Activated naive CD4-positive, alpha-beta T cell treated with anti-CD3 and anti-CD28 coated beads, Interleukin-2, amount 10 ng/mL, durations not matched to agents 7 days and 5 days (primary cell): ENCODE measurements around the gene UXS1.

ENCODE experiments used
- CTCF ChIA-PET: fragments of 350-600 bp; sonication (Branson Sonifier 250); formaldehyde crosslinking; loops from one replicate; lab custom pipeline; 2021; ENCODE audit warnings: antibody characterized with exemption; lab: Charles Lee
- DNase-seq: peaks from one replicate; pipeline ENCODE4 v3.0.0-alpha.2; 2020
- H3K27ac Mint-ChIP-seq: one replicate; pipeline ENCODE4 v1.8.0; 2021; ENCODE audit warnings: mild to moderate bottlenecking, moderate library complexity, mixed read lengths
- H3K27me3 Mint-ChIP-seq: one replicate; pipeline ENCODE4 v1.8.0; 2021; ENCODE audit warnings: mild to moderate bottlenecking, mixed read lengths
- H3K36me3 Mint-ChIP-seq: one replicate; pipeline ENCODE4 v1.8.0; 2021; ENCODE audit warnings: mixed read lengths
- H3K4me1 Mint-ChIP-seq: one replicate; pipeline ENCODE4 v1.8.0; 2021; ENCODE audit warnings: mixed read lengths
- H3K4me3 Mint-ChIP-seq: one replicate; pipeline ENCODE4 v1.8.0; 2021; ENCODE audit warnings: mild to moderate bottlenecking, moderate library complexity, mixed read lengths
- H3K9me3 Mint-ChIP-seq: one replicate; pipeline ENCODE4 v1.8.0; 2021; ENCODE audit warnings: mixed read lengths

Gene UXS1

DNA sequence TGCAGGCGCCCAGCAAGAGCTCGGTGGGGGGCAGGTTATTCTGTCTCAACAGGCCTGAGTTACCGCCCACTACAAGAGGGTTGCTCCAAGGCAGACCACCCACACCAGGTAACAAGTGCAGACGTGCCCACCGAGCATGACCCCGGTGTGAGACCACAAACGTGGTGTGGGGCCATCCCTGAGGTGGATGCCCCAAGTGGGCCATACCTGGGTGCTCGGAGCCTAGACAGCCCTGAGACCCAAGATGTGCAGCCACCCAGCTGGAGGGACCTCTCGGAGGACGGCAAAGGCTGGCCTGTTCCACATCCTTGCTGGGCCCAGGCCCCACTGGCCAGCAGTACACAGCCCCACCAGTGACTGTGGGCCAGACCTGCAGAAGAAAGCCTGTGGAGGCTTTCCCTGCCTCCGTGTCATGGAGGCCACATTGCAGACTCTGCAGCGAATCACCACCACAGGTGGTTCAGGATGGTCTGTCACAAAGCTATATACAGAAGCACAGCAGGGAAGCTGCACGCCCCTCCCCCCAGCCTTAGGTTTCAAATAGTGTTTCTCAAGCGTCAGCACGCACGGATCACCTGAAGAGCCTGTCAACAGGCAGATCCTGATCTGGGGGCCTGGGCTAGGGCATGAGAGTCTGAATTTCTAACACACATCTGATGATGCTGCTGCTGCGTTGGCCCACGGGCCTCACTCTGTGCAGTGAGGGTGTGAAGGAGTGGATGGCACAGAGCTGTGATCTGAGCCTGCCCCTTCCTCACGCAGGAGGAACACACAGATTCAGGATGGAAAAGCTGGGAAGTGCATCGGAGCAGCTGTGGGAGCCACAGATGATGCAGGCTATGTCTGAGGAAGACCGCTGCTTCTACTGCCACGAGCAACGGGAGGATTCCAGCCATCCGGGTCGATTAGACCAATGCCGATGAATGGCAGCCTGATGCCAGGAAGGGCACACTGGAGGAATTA lies 96.8 kb downstream of the UXS1 start:
- Mint-ChIP-seq H3K9me3 (peaks cover 1% of the 10 kb centered on the region), H3K4me3 (no peak overlapping the region), H3K27ac (peak overlapping the region; percentile 94), H3K27me3 (no peaks in the 10 kb centered on the region), H3K4me1 (peaks cover 66% of the 10 kb centered on the region), H3K36me3 (peaks cover 74% of the 10 kb centered on the region)
- CTCF ChIA-PET, result interaction anchor here (0.7 to 1.5 kb wide), 8 partner anchors 12 to 540 kb away, joined by 3 to 7 read pairs (median 4); no protein-coding TSS in a partner anchor
- no peak for DNase-seq

DNA sequence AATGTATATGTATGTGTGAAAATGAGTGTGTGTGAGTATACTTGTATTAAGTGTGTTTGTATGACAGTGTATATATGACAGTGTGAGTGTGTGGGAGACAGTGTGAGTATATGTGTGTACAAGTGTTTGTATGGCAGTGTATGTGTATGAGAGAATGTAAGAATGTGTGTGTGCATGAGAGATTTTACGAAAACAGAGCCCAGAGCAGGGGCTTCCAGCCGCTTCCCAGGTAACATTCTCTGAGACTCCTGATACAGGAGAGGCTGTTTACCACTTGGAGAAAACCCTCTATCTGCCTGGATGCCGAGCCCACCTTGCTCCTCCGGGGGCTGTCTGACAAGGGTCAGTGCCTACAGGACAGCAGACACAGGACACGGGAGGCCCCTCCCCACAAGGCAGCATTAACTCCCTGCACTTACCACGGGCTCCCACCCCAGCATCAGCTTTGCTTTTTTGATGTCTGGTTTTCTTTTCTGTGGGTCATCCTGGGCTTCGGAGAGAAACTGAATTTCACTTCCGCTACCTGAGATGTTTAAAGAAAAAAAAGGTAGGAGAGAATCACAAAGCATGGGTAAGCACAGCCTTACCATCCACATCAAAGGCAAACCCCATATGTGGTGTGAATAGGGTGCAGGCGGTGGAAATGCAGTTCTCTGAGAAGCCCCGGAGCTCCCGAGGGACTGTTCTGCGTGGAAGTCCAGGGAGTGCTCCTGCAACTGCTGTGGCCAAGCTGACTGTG lies 97.6 kb downstream of the UXS1 start:
- H3K9me3 Mint-ChIP-seq, result peaks cover 1% of the 10 kb centered on the region
- H3K27me3 Mint-ChIP-seq, result no peaks in the 10 kb centered on the region
- peaks cover 75% of the 10 kb centered on the region for H3K4me1 Mint-ChIP-seq
- H3K4me3 Mint-ChIP-seq, result peak overlapping the region; percentile 75
- peak; percentile 63 for DNase-seq
- CTCF ChIA-PET, result interaction anchor here (0.7 to 1.0 kb wide), 4 partner anchors 12 to 539 kb away, joined by 3 to 4 read pairs (median 4); no protein-coding TSS in a partner anchor
- H3K27ac Mint-ChIP-seq, result peak overlapping the region; percentile 94
- peaks cover 74% of the 10 kb centered on the region for H3K36me3 Mint-ChIP-seq

DNA sequence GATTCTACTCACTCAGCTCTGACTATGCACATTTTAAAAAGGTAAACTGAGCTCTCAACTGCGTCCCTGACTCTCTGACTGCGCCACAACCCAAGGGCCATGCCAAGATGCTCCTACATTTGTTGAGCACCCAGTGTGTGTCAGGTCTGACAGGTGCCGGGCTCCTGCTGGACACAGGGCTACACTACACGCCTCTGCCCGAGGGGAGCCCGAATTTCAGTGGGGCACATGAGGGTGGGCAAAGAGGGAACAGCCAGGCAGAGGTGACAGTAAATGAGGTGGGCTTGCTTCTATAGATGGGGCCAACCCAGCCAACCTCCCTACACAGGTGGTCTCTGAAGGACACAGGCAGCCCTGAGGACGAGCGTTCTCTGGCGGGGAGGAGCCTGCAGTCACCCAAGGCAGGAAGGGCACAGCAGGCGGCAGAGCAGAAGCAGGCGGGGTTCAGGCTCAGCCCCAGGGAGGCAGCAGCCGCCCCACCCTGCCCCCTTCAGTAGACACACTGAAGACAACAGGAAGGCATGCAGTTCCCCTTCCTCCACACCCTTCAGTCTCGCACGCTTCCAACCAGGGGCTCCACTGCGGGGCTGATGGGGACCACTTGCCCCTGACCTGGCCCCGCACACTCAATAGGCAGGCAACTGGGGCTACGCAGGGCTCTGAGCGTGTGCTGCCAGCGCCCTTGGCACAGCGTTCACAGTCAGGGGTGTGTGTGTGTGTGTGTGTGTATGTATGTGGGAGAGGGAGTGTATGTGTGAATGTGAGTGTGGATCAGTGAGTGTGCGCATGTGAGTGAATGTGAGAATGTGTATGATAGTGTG lies 98.4 kb downstream of the UXS1 start:
- peaks cover 74% of the 10 kb centered on the region for H3K36me3 Mint-ChIP-seq

DNA sequence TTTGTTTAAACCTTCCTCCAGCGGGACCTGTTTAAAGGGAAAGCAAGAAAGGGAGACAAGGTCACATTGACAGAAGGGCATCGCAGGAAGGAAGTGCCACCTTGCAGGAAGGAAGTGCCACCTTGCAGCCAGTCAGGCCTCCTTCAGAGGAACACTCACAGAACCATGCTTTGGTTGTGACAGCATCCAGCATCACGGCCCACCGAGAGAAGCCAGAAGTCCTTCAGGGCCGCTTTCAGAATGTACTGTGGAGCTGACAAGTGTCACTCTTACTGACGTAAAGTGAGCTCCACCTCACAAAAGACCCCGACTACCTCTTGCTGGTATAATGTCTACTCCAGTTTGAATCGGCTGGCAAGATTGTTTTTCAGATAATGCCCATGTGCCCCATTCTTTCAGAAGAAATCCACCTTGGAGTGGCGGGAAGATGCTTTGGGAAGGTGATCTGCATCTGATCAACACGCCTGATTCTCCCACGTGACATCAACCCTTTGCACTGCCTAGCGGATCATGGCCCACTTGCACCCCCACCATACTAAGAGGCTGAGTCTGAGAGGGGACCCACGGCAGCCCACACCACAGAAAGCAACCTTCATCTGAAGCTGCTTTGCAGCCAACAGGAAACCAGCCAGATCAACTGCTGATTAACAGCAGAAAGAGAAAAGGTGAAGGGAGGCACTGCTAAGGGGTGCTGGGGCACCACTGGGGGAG lies 99.8 kb downstream of the UXS1 start:
- Mint-ChIP-seq H3K9me3 (peaks cover 4% of the 10 kb centered on the region), H3K27ac (peak overlapping the region; percentile 94), H3K36me3 (peaks cover 76% of the 10 kb centered on the region), H3K27me3 (no peaks in the 10 kb centered on the region), H3K4me1 (peaks cover 97% of the 10 kb centered on the region), H3K4me3 (peak overlapping the region; percentile 65)
- CTCF ChIA-PET, result interaction anchor here (1.2 to 3.0 kb wide), 5 partner anchors 9 to 518 kb away, joined by 3 to 22 read pairs (median 4); no protein-coding TSS in a partner anchor
- peak; percentile 80 for DNase-seq

More for the DNA sequence above, 98.4 kb downstream of the UXS1 start:
- Mint-ChIP-seq H3K4me1 (peaks cover 83% of the 10 kb centered on the region), H3K27me3 (no peaks in the 10 kb centered on the region), H3K27ac (peak overlapping the region; percentile 94), H3K9me3 (peaks cover 4% of the 10 kb centered on the region), H3K4me3 (peak overlapping the region; percentile 75)
- peak; percentile 92 for DNase-seq
- CTCF ChIA-PET, result interaction anchor here (1.0 to 3.0 kb wide), 6 partner anchors 8 to 519 kb away, joined by 3 to 22 read pairs (median 4); no protein-coding TSS in a partner anchor

DNA sequence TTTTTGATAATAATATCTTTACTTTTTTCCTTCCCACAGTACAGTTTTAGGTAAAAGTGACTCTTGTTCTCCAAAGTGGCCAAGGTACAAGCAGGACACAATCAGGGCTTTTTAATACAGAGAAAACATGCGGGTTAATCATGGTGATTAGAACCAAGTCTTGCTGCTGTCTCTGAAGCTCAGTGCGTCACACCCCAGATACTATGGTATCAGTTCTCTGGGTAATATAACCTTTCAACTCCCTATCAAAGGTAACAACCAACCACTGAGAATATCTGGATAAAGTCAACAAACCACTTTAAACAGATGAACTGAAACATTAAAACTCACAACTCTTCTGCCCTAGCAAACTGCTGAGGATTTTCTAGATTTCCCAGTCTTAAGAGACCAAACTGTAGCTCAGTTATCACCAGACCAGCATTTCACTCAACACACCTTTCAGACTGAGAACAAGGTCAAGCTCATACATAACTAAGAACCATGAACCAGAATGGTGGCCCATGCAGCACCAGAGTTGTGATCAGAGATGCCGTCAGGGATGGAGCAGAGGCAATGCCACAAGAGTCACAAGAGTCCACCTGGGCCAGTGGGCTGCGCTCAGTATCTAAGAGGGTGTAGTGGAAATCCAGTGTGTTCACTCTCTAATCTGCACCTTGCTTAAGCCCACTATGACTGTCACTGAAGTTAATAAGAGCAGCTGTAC lies 103.0 kb downstream of the UXS1 start:
- Mint-ChIP-seq H3K4me1 (peaks cover 95% of the 10 kb centered on the region), H3K36me3 (peaks cover 66% of the 10 kb centered on the region), H3K4me3 (no peak overlapping the region), H3K9me3 (peaks cover 14% of the 10 kb centered on the region), H3K27me3 (no peaks in the 10 kb centered on the region), H3K27ac (no peak overlapping the region)
- CTCF ChIA-PET, result no interaction called here
- DNase-seq, result no peak

DNA sequence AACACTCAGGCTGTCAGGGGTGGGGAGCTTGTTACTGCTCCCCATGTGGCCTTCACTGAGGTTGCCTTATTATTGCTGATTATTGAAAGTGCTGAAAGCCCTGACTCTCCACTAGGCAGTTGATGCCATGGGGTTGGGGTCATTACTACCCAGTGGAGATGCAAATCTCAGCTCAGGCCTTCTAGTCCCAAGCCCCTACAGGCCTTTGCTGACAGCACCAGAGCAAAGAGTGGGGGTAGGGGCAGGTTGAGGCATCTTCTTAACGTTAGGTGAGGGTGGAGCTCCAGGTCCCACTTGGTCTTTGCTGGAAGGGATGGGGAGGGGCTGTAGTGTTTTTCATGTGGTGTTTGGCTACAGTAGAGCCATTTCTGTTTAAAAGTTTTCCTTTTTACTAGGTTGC lies 104.5 kb downstream of the UXS1 start:
- no peak for DNase-seq
- Mint-ChIP-seq H3K36me3 (peaks cover 58% of the 10 kb centered on the region), H3K4me1 (peaks cover 97% of the 10 kb centered on the region), H3K27me3 (no peaks in the 10 kb centered on the region), H3K27ac (peak overlapping the region; percentile 64), H3K9me3 (peaks cover 14% of the 10 kb centered on the region), H3K4me3 (no peak overlapping the region)
- CTCF ChIA-PET, result no interaction called here

DNA sequence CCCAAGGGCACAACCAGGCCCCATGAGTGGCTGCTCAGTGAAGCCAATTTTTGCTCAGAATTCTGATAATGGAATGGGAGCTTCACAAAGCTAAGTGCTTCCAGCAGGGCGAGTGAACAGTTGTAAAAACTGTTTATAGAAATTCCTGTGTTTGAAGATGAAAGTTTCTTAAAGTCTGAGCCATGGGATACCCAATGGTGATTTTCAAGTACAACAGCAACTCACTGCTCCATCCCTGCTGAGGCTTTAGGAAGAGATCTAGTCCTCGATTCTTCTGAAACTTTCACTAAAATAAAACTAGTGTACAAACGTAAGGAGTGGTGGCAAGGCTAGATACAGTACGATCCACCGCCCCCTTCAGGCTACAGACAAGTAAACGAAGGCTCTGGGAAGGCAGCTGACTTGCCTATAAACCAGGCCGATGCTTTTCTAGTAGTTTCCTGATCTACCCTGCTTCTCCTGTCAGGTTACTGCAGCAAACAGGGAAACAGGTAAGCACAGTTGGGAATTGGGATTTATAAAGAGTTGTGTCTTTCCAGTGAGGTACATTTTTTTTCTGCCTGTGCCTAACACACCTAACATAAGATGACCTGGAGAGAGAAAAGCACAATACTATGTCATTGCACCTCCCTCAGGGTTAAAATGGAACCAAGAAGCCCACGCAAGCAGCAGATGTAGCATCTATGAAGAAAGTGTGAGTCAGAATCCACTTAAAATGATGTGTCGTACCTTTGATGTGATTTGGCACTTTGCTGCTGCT lies 108.7 kb downstream of the UXS1 start:
- Mint-ChIP-seq H3K4me1 (peaks cover 61% of the 10 kb centered on the region), H3K4me3 (peak overlapping the region; percentile 1), H3K27ac (peak overlapping the region; percentile 82), H3K36me3 (peaks cover 21% of the 10 kb centered on the region), H3K27me3 (no peaks in the 10 kb centered on the region), H3K9me3 (peaks cover 11% of the 10 kb centered on the region)
- DNase-seq, result peak; percentile 77
- CTCF ChIA-PET, result interaction anchor here (0.9 to 4.1 kb wide), 16 partner anchors 9 to 508 kb away, joined by 3 to 27 read pairs (median 4); no protein-coding TSS in a partner anchor

DNA sequence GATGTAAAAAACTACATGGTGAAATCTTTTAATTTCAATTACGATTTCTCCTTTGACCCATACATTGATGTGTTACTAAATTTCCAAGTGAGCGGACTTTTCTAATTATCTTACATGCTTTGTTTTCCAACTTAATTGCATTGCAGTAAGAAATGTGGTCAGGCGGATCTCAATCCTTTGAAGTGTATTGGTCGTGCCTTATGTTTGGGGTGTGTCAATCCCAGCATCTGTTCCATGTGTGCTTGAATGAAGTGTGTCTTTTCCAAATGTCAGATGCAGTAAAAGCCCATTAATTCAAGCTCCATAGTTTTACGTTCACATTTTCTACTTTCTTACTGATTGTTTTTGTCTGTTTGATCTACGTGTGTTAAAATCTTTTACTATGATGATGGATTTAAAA lies 113.1 kb downstream of the UXS1 start:
- no peaks in the 10 kb centered on the region for H3K27me3 Mint-ChIP-seq
- no peaks in the 10 kb centered on the region for H3K9me3 Mint-ChIP-seq
- CTCF ChIA-PET, result interaction anchor here (1.1 kb wide), 1 partner anchor 14 kb away, joined by 4 read pairs; no protein-coding TSS in a partner anchor
- peaks cover 7% of the 10 kb centered on the region for H3K36me3 Mint-ChIP-seq
- no peak for DNase-seq
- peaks cover 40% of the 10 kb centered on the region for H3K4me1 Mint-ChIP-seq
- H3K27ac Mint-ChIP-seq, result no peak overlapping the region
- H3K4me3 Mint-ChIP-seq, result no peak overlapping the region

DNA sequence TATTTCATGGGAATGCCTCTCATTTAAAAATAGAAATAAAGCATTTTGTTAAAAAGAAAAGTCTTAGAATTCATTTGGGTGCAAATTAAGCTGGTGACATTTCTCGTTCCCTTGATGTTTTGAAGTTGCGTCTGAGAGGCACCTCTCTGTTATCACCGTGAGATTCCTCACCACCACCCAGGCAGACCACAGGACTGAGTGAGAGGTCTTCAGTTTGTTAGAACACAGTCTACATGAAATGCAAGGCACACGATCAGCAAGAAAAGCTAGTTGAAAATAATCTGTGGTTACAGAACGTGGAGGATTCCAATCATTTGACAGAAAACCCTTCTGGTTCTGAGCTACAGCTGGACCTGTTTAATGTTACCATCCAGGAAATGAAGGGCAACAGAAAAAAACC lies 116.0 kb downstream of the UXS1 start:
- CTCF ChIA-PET, result no interaction called here
- no peak for DNase-seq
- peaks cover 33% of the 10 kb centered on the region for H3K4me1 Mint-ChIP-seq
- H3K27ac Mint-ChIP-seq, result no peak overlapping the region
- no peaks in the 10 kb centered on the region for H3K27me3 Mint-ChIP-seq
- peaks cover 7% of the 10 kb centered on the region for H3K36me3 Mint-ChIP-seq
- H3K9me3 Mint-ChIP-seq, result no peaks in the 10 kb centered on the region
- no peak overlapping the region for H3K4me3 Mint-ChIP-seq

DNA sequence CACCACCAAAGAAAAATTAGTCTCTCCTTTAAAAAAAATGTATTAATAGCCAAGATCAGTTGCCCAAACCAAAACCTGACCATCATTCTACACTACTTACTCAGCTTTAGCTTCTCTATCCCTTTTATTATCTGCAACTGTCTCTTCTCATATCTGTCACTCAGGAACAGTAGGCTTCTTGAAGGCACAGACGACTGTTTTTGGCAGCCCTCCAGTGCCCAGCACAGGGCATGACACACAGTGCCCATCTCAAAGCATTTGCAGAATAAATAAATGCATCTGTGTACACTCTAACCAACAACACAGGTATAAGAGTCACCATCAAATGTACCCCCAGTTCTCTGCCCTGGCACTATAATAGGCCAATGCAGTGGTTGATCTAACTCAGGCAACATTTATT lies 117.2 kb downstream of the UXS1 start:
- no peak overlapping the region for H3K4me3 Mint-ChIP-seq
- peaks cover 4% of the 10 kb centered on the region for H3K27me3 Mint-ChIP-seq
- peaks cover 7% of the 10 kb centered on the region for H3K36me3 Mint-ChIP-seq
- no peak for DNase-seq
- H3K9me3 Mint-ChIP-seq, result no peaks in the 10 kb centered on the region
- CTCF ChIA-PET, result no interaction called here
- H3K27ac Mint-ChIP-seq, result peak overlapping the region; percentile 56
- peaks cover 33% of the 10 kb centered on the region for H3K4me1 Mint-ChIP-seq

DNA sequence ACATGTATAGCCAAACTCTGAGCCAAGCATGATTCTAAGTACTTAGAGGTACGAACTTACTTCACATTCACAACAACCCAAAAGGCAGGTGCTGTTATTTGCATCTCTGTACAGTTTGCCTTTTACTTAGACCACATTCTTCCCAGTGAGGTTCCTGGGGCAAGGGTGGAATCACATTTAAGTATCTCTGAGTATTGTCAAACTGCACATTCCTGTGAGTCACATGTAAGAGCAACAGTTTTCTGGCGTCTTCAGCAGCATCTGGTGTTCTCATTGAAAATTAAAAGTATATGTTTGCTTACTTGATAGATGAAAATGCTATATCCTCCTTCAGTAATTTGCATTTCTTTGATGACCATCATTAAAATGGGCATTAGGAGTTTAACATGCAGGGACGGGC lies 119.1 kb downstream of the UXS1 start:
- DNase-seq, result no peak
- H3K27ac Mint-ChIP-seq, result no peak overlapping the region
- H3K27me3 Mint-ChIP-seq, result peaks cover 4% of the 10 kb centered on the region
- H3K36me3 Mint-ChIP-seq, result peaks cover 3% of the 10 kb centered on the region
- CTCF ChIA-PET, result no interaction called here
- H3K9me3 Mint-ChIP-seq, result no peaks in the 10 kb centered on the region
- H3K4me3 Mint-ChIP-seq, result no peak overlapping the region
- peaks cover 25% of the 10 kb centered on the region for H3K4me1 Mint-ChIP-seq
